NCI-H82 (cell line): ENCODE measurements around the gene LRRC51.
"Not testable (repeated sequence)": the region's sequence is repeated elsewhere in the genome, so short reads cannot be mapped to it uniquely, and the experiment has no call there.

Source experiments
- DNase-seq: peaks from one replicate; lab custom pipeline; 2025; lab: John Stamatoyannopoulos, UW

LRRC51 gene

DNA sequence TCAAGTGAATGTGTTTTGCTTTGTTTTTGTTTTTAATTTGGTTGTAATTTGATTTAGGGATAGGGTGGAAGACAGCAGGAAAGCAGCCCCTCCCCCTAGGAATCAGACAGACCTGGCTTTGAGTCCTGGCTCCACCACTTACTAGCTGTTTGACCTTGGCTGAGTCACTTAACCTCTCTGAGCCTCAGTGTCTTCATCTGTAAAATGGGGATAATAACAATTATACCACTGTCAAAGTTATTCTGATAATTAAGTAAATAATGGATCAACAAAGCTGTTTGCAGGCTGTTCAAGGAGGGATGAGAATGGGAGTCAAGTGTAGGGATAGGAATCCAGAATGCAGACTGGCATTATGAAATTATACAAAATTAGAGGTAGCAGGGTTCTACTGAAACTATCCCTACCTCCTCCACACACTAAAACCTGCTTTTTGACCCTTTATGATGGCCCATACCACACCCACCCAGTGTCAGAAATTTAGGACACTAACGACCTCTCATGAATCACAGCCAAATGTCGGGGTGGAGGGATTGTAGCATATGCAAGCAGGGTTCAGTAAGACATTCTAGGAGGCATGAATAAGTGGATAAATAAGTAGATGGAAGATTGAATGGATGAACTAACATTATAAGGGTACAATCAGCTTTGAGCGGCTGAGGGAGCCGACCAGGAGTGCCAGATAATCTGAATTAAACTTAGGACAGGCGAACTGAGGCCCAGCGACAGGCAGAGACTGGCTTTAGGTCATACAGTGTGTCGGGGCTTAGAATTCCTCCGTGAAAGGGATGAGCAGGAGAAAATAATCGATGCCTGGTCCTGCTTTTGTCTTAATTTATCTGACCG is 30.9 kb downstream of the LRRC51 start:
- DNase-seq: no peak

DNA sequence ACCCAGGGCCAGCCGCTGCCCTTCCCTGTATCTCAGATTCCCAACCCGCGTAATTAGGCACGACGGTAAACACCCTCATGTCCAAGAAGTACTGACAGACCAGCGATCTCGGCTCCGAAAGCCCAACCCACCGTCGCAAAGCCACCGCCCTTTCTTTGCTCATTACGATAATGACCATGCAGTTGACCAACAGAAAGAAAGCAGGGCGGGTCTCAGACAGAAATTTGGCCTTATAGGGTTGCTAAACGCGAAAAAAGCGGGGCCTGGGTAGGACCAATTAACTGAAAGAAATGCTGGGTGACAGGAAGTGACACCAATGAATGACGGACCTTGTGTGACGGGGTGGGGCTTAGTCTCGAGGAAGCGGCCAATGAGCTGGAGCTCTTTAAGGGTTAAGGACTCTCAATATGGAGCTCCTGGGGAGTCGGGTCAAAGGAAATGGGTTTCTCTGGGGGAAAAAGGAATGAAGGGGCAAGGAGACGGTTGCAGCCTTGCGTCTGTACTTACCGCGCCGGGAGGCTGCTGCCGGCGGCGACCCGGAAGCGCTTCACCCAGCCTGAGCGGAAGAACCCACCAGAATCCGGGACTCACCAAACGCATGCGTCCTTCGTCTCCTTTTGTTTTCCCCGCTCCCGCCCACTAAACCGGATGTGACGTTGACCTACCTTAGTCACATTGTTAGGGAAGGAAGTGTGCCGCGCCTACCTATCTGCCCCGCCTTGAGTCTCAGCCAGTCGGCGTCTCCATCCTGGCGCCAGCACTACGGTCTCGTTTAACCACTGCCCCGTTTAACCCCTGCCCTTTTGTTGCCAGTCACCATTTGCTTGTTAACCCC is 31.7 kb downstream of the LRRC51 start, which contains the start of gene ANAPC15:
Gene ANAPC15, minus strand, starts transcription at position 553 of the 835 bp plus-strand sequence. CDS start 1,419 bp downstream, outside the sequence.
- peak; percentile 99 for DNase-seq

- DNase-seq: no peak
Observed at GRCh38 chr11:72112978-72113808, 32.5 kb downstream of the LRRC51 start.

DNA sequence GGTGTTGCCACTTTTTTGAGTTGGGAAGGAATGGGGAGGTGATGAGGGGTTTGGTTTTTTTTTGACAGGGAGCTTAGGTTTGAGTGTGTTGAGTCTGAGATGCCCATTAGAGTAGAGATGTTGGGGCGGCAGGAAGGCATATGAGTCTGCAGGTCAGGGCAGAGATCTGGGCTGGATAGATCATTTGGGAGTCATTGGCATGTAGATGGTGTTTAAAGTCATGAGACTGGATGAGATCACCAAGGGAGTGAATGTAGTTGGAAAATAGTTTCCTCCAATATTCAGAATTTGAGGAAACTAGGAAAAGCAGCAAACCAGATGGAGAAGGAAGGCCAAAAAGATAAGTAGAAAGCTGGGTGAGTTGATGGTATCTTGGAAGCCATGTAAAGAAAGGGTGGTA is 33.9 kb downstream of the LRRC51 start:
- no peak for DNase-seq

- DNase-seq: no peak
Observed at GRCh38 chr11:72116019-72116755, 35.5 kb downstream of the LRRC51 start.

GRCh38 chr11:72119198-72119597 is 38.5 kb downstream of the LRRC51 start:
- DNase-seq: peak; percentile 26

- no peak for DNase-seq
Observed at GRCh38 chr11:72120930-72121329, 40.3 kb downstream of the LRRC51 start.

DNA sequence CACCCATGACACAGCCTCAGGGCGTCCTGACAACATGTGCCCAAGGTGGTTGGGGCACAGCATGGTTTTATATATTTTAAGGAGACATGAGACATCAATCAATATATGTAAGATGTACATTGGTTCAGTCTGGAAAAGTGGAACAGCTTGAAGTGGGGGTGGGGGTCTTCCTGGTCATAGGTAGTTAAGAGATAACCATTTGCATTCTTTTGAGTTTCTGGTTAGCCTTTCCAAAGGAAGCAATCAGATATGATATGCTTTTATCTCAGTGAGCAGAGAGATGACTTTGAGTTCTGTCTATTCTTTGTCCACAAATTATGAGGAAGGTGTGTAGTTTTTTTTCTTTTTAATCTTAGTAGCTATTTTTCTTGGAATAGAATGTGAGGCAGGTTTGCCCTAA is 42.0 kb downstream of the LRRC51 start:
- no peak for DNase-seq

DNA sequence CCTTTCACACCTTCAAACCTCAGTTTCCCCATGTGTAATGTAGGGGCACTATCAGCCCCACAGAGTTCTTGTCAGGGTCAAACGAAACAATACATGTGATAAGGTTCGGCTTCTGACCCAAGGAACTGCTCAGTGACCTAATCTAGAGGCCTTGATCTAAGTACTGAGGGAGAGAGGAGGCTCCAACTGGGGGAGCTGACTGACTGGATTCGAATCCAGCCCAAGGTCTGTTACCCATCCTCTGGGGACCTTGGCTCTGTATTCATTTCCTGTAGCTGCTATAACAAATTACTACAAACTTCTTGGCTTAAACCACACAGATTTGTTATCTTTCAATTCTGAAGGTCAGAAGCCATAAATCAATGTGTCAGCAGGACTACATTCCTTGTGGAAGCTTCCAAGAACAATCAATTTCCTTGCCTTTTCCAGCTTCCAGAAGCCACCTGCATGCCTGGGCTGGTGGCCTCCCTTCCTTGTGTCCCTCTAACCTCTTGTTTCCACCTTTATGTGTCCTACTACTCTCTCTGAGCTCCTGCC is 42.5 kb downstream of the LRRC51 start:
- DNase-seq: no peak

- no peak for DNase-seq
Observed at GRCh38 chr11:72124046-72124445, 43.4 kb downstream of the LRRC51 start.

DNA sequence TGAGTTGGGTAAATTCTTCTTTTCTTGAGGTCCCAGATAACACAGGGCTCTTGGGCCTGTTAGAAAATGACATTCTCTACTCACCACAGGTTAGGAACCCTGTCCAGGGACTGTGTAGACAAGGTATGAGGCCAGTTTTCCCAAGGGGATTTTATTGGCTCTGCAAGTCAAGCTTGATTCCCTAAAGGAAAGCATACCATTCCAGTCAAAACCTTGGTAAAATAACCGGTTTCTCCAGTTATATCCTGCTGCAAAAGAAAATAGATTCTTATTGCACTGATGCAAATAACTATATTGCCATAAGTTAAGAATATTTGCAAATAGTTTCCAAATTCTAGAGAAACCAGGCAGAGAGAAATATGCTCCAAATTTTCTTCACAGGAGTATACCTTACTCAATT is 45.3 kb downstream of the LRRC51 start:
- DNase-seq: no peak

DNA sequence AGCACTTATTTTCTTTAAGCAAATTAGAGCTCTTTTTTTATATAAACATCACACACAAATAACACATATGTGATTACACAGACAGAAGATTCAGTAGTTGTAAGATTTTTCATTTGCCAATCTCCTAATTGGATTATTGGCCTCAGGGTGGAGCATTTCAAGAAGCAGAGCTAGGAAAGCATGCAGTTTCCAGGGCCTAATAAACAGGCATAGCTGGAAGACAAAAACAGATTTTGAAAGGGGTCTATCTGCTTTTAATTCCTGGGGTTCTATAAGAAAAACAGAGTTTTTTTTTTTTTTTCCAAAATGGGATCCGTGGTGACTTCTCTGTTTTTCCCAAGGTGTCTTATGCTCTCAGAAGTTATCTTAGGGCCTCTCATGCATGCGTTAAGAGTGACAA is 47.3 kb downstream of the LRRC51 start:
- DNase-seq: peak; percentile 4

DNA sequence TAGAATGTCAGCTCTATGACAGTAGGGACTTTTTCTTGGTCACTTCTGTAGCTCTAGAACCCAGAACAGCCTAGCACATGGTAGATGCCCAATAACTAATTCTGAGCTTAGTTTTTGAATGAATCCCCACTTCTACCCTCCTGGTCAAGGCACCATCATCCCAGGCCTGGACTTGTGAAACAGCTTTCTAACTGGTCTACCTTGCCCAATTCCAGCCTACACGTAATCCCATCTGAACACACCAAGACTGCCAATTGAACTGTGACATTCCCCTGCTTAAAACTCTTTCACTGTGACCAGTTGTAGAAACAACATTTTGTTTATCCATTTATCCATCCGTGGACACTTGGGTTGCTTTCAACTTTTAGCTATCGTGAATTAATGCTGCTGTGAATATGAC is 48.7 kb downstream of the LRRC51 start:
- no peak for DNase-seq

- DNase-seq: no peak
Observed at GRCh38 chr11:72132646-72133045, 52.0 kb downstream of the LRRC51 start.

DNA sequence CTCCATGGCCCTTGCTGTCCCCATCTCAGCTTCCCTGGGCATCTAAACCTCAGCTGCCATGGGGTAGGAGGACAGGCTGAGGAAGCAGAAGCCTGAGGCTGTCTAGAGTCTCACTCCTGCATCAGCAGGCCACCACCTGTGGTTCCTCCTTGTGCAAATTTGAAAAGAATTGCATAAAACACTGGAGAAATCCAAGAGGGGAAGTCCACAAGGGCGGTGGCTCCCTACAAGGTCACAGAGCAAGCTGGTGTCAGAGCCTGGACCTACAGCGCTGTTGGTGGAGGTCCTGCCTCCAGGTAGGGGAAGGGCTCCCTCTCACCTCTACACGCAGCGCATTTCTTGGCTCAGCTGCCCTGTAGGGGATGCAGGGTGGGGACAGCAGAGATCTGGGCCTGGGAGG is 54.8 kb downstream of the LRRC51 start, which contains the start of gene FOLR3:
Gene FOLR3, plus strand, starts transcription at position 253 of the 400 bp plus-strand sequence. CDS start 228 bp downstream, outside the sequence.
- not testable (repeated sequence) for DNase-seq

- no peak for DNase-seq
Observed at GRCh38 chr11:72135891-72136683, 55.4 kb downstream of the LRRC51 start.

- DNase-seq: no peak
Observed at GRCh38 chr11:72136684-72137262, 56.1 kb downstream of the LRRC51 start.

DNA sequence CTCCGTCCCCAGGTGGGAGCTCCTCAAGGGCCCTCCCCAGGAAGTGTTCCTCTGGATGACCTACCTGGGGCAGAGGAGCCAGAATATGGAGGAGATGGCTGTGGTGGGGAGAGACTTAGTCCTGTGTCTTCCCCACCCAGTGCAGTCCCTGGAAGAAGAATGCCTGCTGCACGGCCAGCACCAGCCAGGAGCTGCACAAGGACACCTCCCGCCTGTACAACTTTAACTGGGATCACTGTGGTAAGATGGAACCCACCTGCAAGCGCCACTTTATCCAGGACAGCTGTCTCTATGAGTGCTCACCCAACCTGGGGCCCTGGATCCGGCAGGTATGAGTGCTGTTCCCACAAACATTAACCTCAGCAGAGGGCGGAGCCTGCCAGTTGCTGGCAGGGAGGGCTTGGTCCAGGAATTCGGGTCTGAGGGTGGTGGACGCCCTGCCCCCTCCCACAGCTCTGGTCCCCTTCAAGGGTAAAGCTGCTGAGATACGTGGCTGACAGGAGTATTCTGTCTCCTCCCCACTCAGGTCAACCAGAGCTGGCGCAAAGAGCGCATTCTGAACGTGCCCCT is 58.3 kb downstream of the LRRC51 start:
- DNase-seq: no peak

DNA sequence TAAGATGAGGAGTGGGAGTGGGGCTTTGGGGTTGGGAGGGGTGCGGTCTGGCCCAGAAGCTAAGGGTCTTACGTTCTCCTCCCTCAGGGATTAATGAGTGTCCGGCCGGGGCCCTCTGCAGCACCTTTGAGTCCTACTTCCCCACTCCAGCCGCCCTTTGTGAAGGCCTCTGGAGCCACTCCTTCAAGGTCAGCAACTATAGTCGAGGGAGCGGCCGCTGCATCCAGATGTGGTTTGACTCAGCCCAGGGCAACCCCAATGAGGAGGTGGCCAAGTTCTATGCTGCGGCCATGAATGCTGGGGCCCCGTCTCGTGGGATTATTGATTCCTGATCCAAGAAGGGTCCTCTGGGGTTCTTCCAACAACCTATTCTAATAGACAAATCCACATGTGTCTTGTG is 58.9 kb downstream of the LRRC51 start:
- no peak for DNase-seq
